ENCODE results near the gene ZP2. TPM values are rescaled to one million over a fixed set of nuclear protein-coding genes. Genes with fewer than 3 reads are reported as not detected.

Gene ZP2
- total RNA-seq, 1 donor from 2014 or later: not detected

GRCh38 chr16:21192991-21193390 is 18.4 kb downstream of the ZP2 start:
- H3K27me3 ChIP-seq: no peaks in the 10 kb centered on the region
- no peak overlapping the region for H3K4me3 ChIP-seq
- H3K27ac ChIP-seq: no peak overlapping the region
- H3K4me1 ChIP-seq: peaks cover 0 to 3% of the 10 kb centered on the region in 2 donors
- no peaks in the 10 kb centered on the region for H3K36me3 ChIP-seq
- TF ChIP-seq CTCF (IDR thresholded peaks at IDR 0.05): no peak
- DNase-seq (ENCODE audit: low spot score in 2 of 2): no peak
- intact Hi-C loops (cut with DNase I): no loop called here
- H3K9me3 ChIP-seq: no peaks in the 10 kb centered on the region

DNA sequence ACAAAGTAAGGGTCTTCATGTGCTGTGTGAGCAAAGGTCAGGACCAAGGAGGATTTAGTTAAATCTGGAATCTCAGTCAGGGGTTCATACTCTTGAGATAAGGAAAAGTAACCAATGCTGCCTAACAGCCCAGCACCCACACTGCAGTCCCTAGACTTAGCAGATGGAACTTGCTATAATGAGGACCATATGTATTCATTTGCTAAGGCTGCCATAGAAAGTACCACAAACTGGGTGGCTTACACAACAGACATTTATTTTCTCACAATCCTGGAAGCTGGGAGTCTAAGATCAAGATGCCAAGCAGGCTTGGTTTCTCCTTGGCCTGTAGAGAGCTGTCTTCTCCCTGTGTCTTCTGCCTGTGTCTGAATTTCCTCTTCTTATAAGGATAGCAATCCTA is 20.8 kb downstream of the ZP2 start:
- no peak overlapping the region for H3K27ac ChIP-seq
- no peaks in the 10 kb centered on the region for H3K9me3 ChIP-seq
- intact Hi-C loops (cut with DNase I): no loop called here
- H3K27me3 ChIP-seq: no peaks in the 10 kb centered on the region
- TF ChIP-seq CTCF (IDR thresholded peaks at IDR 0.05): no peak
- H3K4me1 ChIP-seq: peaks cover 0 to 3% of the 10 kb centered on the region in 2 donors
- no peak for DNase-seq (ENCODE audit: low spot score in 2 of 2)
- H3K36me3 ChIP-seq: no peaks in the 10 kb centered on the region
- no peak overlapping the region for H3K4me3 ChIP-seq

DNA sequence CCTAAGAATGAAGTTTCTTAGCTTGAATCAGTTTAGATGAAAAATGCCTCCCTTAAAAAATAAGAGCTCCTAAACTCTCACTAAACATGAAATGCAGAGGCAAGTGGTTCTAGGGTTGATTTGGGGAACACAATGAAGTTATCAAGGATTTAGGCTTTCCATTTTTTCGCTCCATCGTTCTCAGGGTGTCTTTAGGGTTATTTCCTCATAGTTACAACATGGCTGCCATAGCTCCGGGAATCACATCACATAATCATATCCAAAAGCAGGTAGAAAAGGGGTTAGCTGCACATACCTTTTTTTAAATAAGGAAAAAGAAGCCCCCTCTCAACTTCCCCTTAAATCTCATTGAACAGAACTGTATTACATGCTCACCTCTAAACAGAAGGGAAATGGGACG is 21.4 kb downstream of the ZP2 start:
- no peak overlapping the region for H3K4me3 ChIP-seq
- peaks cover 0 to 3% of the 10 kb centered on the region in 2 donors for H3K4me1 ChIP-seq
- H3K27ac ChIP-seq: no peak overlapping the region
- intact Hi-C loops (cut with DNase I): no loop called here
- H3K36me3 ChIP-seq: no peaks in the 10 kb centered on the region
- H3K9me3 ChIP-seq: no peaks in the 10 kb centered on the region
- no peak for DNase-seq (ENCODE audit: low spot score in 2 of 2)
- no peak for TF ChIP-seq CTCF (IDR thresholded peaks at IDR 0.05)
- H3K27me3 ChIP-seq: no peaks in the 10 kb centered on the region

DNA sequence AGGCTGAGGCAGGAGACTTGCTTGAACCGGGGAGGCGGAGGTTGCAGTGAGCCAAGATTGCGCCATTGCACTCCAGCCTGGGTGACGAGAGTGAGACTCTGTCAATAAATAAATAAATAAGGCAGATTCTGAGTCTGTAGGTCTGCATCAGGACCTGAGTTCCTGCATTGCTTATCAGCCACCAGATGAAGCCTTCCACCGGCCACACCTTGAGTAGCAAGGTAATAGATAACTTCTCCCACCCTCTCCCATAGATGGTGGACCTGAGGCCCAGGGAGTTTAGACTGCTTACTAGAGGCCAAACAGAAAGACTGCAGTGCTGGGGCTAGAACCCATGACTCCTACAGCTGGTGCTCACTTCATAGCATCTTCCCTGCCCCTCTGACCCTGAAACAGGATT is 22.1 kb downstream of the ZP2 start:
- Histone ChIP-seq H3K27me3 (no peaks in the 10 kb centered on the region), H3K9me3 (no peaks in the 10 kb centered on the region), H3K4me3 (no peak overlapping the region), H3K27ac (no peak overlapping the region), H3K36me3 (no peaks in the 10 kb centered on the region), H3K4me1 (peaks cover 0 to 3% of the 10 kb centered on the region in 2 donors)
- intact Hi-C loops (cut with DNase I): no loop called here
- no peak for TF ChIP-seq CTCF (IDR thresholded peaks at IDR 0.05)
- DNase-seq (ENCODE audit: low spot score in 2 of 2): no peak

DNA sequence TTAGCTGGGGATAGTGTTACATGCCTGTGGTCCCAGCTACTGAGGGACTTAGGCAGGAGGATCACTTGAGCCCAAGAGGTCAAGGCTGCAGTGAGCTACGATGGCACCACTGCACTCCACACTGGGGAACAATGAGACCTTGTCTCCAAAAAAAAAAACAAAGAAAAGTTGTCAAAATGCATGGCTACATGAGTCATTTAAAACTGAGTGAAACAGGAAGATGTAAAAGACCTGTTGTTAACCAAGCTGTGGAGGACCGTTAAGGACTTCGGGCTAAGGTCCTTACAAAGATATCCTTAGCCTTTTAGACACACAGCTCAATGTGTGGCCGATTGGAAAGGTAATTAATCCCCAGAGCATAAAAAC is 25.1 kb downstream of the ZP2 start:
- no peak for DNase-seq (ENCODE audit: low spot score in 2 of 2)
- Histone ChIP-seq H3K4me3 (no peak overlapping the region), H3K4me1 (peaks cover 0 to 3% of the 10 kb centered on the region in 2 donors), H3K9me3 (no peaks in the 10 kb centered on the region), H3K36me3 (peaks cover 13 to 15% of the 10 kb centered on the region in 2 donors), H3K27me3 (no peaks in the 10 kb centered on the region), H3K27ac (no peak overlapping the region)
- intact Hi-C loops (cut with DNase I): no loop called here
- no peak for TF ChIP-seq CTCF (IDR thresholded peaks at IDR 0.05)

DNA sequence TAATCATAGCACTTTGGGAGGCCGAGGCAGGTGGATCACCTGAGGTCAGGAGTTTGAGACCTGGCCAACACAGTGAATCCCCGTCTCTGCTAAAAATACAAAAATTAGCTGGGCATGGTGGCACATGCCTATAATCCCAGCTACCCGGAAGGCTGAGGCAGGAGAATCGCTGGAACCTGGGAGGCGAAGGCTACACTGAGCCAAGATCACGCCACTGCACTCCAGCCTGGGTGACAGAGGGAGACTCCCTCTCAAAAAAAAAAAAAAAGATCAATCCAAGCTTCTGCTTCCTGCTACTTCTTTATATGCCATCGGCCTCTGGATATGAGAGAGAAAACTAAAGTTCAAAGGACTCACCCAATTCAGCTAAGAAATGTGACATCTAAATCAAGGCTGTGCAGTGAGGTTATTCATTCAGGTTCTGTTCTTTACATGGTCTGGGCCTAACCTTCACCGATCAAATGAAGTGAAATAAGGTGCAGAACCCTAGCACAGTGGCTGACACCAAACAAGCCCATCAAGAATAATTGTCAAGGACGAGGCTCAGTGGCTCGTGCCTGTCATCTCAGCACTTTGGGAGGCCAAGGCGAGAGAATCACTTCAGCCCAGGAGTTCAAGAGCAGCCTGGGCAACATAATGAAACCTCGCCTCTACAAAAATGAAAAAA is 25.6 kb downstream of the ZP2 start:
- Histone ChIP-seq H3K27ac (no peak overlapping the region), H3K36me3 (peaks cover 18 to 20% of the 10 kb centered on the region in 2 donors), H3K4me1 (peaks cover 0 to 3% of the 10 kb centered on the region in 2 donors), H3K4me3 (no peak overlapping the region), H3K27me3 (no peaks in the 10 kb centered on the region), H3K9me3 (no peaks in the 10 kb centered on the region)
- no peak for DNase-seq (ENCODE audit: low spot score in 2 of 2)
- TF ChIP-seq CTCF (IDR thresholded peaks at IDR 0.05): no peak
- intact Hi-C loops (cut with DNase I): no loop called here

Data from ascending aorta (tissue), 2 donors.